Measurements from ENCODE around the gene KRCC1. TPM values are rescaled to one million over a fixed set of nuclear protein-coding genes. Genes with fewer than 3 reads are reported as not detected.

Gene KRCC1
- total and polyA plus RNA-seq, 4 donors, result 17.2 to 31.2 (median 21.1) TPM

DNA sequence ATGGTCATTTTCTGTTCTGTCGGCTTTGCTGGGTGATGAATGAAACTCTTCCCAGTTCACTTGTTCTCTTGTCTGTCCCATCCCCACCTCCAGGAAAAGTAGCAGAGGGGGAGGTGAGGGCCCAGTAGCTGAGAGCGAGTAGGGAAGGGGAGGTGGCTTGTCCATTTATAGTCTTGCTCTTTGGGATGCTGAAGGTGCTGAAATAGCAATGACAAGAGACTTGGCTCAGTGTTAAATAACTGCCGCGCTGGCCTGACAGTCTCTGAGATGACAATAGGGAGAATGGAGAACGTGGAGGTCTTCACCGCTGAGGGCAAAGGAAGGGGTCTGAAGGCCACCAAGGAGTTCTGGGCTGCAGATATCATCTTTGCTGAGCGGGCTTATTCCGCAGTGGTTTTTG lies 12.0 kb upstream of the KRCC1 start, which contains the start of gene SMYD1:
SMYD1 (plus strand) TSS at position 228 of the 400 bp plus-strand sequence; CDS start at position 268, 40 bp downstream.
- H3K9ac ChIP-seq (ENCODE audit: insufficient read depth in 1 of 2, low read length in 2 of 2), result no peak within 1 kb of the TSS

DNA sequence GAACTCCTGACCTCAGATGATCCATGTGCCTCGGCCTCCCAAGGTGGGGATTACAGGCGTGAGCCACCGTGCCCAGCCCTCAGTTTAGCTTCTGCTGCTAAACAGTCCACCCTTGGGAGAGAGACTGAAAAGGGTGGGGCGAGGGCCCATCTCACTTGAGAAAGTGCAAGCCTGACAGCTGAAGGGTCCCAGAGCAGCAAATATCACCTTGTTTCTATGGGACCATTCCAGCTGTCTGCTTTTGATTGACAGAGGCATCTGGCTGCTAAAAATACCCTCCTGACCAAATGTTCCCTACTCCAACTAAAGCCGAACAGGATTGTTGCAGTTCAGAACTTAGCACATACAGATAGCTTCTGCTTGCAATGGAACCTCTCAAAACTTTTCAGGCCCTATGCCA lies 11.6 kb upstream of the KRCC1 start:
- no peak for DNase-seq
- Histone ChIP-seq H3K4me1 (ENCODE audit: control insufficient read depth in 5 of 5, insufficient read depth in 5 of 5, low read length in 5 of 5) (no peaks in the 10 kb centered on the region), H3K9me3 (ENCODE audit: control insufficient read depth in 4 of 4, insufficient read depth in 3 of 4, low read length in 3 of 4) (no peaks in the 10 kb centered on the region), H3K27ac (ENCODE audit: low read depth in 1 of 2, low read length in 1 of 2) (peak overlapping the region in 1 of 2 donors; percentile 92), H3K36me3 (ENCODE audit: control insufficient read depth in 4 of 4, insufficient read depth in 4 of 4, low read length in 4 of 4) (no peaks in the 10 kb centered on the region), H3K9ac (ENCODE audit: insufficient read depth in 1 of 2, low read length in 2 of 2) (no peak overlapping the region), H3K4me3 (no peak overlapping the region), H3K27me3 (ENCODE audit: control insufficient read depth in 3 of 3, insufficient read depth in 3 of 3, low read length in 2 of 3) (peaks cover 0 to 2% (median 0%) of the 10 kb centered on the region in 3 donors)
- TF ChIP-seq, protein P1, sequence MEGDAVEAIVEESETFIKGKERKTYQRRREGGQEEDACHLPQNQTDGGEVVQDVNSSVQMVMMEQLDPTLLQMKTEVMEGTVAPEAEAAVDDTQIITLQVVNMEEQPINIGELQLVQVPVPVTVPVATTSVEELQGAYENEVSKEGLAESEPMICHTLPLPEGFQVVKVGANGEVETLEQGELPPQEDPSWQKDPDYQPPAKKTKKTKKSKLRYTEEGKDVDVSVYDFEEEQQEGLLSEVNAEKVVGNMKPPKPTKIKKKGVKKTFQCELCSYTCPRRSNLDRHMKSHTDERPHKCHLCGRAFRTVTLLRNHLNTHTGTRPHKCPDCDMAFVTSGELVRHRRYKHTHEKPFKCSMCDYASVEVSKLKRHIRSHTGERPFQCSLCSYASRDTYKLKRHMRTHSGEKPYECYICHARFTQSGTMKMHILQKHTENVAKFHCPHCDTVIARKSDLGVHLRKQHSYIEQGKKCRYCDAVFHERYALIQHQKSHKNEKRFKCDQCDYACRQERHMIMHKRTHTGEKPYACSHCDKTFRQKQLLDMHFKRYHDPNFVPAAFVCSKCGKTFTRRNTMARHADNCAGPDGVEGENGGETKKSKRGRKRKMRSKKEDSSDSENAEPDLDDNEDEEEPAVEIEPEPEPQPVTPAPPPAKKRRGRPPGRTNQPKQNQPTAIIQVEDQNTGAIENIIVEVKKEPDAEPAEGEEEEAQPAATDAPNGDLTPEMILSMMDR (IDR thresholded peaks at IDR 0.05; ENCODE audit: control extremely low read depth, extremely low read depth), result no peak
- WGBS, 2 donors, result 94 to 97% methylated on average over 5 of the region's 5 CpGs
- no peak for ATAC-seq (ENCODE audit: insufficient read depth, low FRiP score)

More for the DNA sequence above, 12.0 kb upstream of the KRCC1 start, which contains the start of gene SMYD1:
- no peaks in the 10 kb centered on the region for H3K4me1 ChIP-seq (ENCODE audit: control insufficient read depth in 5 of 5, insufficient read depth in 5 of 5, low read length in 5 of 5)
- H3K27ac ChIP-seq (ENCODE audit: low read depth in 1 of 2, low read length in 1 of 2), result peak within 1 kb of the TSS in 1 of 2 donors; percentile 92
- no peak within 1 kb of the TSS for H3K4me3 ChIP-seq
- no peaks in the 10 kb centered on the region for H3K9me3 ChIP-seq (ENCODE audit: control insufficient read depth in 4 of 4, insufficient read depth in 3 of 4, low read length in 3 of 4)
- DNase-seq, result no peak
- ATAC-seq (ENCODE audit: insufficient read depth, low FRiP score), result no peak
- TF ChIP-seq, protein P1 (IDR thresholded peaks at IDR 0.05; ENCODE audit: control extremely low read depth, extremely low read depth), result no peak
- H3K36me3 ChIP-seq (ENCODE audit: control insufficient read depth in 4 of 4, insufficient read depth in 4 of 4, low read length in 4 of 4), result no peaks in the 10 kb centered on the region
- peaks cover 0 to 2% (median 0%) of the 10 kb centered on the region in 3 donors for H3K27me3 ChIP-seq (ENCODE audit: control insufficient read depth in 3 of 3, insufficient read depth in 3 of 3, low read length in 2 of 3)
- 88 to 91% methylated on average over 8 of the region's 8 CpGs for WGBS, 2 donors

DNA sequence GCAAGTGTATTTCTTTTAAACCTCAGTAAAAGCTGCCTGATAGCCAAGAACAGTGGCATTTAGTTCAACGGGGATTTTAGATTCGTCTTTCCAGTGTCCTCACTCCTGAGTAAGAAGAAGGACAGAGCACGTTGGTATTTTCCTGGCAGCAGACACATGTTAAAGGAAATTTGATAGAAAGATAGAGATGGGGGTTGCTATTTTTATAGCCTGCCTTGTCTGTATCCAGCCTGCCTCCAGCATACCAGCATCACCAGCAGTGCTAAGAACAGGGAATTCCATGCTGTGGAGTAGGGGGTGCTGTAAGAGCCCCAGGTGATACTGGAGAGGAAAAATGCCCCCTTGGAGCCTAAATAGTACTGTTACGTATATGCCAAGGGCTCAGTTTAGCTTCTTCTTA lies 11.0 kb upstream of the KRCC1 start:
- ATAC-seq (ENCODE audit: insufficient read depth, low FRiP score), result no peak
- WGBS, 2 donors, result 66 to 80% methylated on average over 4 of the region's 4 CpGs

More for the DNA sequence above, 11.0 kb upstream of the KRCC1 start:
- Histone ChIP-seq H3K4me1 (ENCODE audit: control insufficient read depth in 5 of 5, insufficient read depth in 5 of 5, low read length in 5 of 5) (no peaks in the 10 kb centered on the region), H3K27me3 (ENCODE audit: control insufficient read depth in 3 of 3, insufficient read depth in 3 of 3, low read length in 2 of 3) (peaks cover 0 to 2% (median 0%) of the 10 kb centered on the region in 3 donors), H3K36me3 (ENCODE audit: control insufficient read depth in 4 of 4, insufficient read depth in 4 of 4, low read length in 4 of 4) (no peaks in the 10 kb centered on the region), H3K9me3 (ENCODE audit: control insufficient read depth in 4 of 4, insufficient read depth in 3 of 4, low read length in 3 of 4) (no peaks in the 10 kb centered on the region), H3K9ac (ENCODE audit: insufficient read depth in 1 of 2, low read length in 2 of 2) (no peak overlapping the region), H3K4me3 (no peak overlapping the region), H3K27ac (ENCODE audit: low read depth in 1 of 2, low read length in 1 of 2) (peak overlapping the region in 1 of 2 donors; percentile 92)
- TF ChIP-seq, protein P1 (IDR thresholded peaks at IDR 0.05; ENCODE audit: control extremely low read depth, extremely low read depth), result no peak
- no peak for DNase-seq

All from lung (tissue), 12 donors.